Measurements from ENCODE around the gene CLN6.

DNA sequence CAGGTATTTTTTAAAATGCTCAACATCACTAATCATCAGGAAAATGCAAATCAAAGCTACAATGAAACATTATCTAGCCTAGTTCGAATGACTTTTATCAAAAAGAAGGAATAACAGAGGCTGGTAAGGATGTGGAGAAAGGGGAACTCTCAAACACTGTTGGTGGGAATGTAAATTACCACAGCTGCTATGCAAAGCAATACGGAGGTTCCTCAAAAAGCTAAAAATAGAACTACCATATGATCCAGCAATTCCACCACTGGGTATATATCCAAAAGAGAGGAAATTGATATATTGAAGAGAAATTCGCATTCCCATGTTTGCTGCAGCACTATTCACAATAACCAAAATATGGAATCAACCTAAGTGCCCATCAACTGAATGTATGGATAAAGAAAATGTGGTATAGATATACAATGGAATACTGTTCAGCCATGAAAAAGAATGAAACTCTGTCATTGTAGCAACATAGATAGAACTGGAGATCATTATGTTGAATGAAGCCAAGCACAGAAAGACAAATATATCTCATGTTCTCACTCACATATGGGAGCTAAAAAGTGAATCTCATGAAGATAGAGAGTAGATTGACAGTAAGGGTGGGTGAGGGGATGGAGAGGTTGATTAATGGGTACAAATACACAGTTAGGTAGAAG is 19.7 kb upstream of the CLN6 start:
- TF ChIP-seq, protein P1, sequence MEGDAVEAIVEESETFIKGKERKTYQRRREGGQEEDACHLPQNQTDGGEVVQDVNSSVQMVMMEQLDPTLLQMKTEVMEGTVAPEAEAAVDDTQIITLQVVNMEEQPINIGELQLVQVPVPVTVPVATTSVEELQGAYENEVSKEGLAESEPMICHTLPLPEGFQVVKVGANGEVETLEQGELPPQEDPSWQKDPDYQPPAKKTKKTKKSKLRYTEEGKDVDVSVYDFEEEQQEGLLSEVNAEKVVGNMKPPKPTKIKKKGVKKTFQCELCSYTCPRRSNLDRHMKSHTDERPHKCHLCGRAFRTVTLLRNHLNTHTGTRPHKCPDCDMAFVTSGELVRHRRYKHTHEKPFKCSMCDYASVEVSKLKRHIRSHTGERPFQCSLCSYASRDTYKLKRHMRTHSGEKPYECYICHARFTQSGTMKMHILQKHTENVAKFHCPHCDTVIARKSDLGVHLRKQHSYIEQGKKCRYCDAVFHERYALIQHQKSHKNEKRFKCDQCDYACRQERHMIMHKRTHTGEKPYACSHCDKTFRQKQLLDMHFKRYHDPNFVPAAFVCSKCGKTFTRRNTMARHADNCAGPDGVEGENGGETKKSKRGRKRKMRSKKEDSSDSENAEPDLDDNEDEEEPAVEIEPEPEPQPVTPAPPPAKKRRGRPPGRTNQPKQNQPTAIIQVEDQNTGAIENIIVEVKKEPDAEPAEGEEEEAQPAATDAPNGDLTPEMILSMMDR (conservative IDR thresholded peaks at IDR 0.05): no peak
- TF ChIP-seq ZFX (IDR thresholded peaks at IDR 0.05): no peak
